K562 (cell line): ENCODE measurements around the gene TMEM132D. TPM values are rescaled to one million over a fixed set of nuclear protein-coding genes. Genes with fewer than 3 reads are reported as not detected.
"Not testable (repeated sequence)": the region's sequence is repeated elsewhere in the genome, so short reads cannot be mapped to it uniquely, and the experiment has no call there.

ENCODE experiments used
- ATAC-seq: fragments of 200-7000 bp; cut with Tn5 transposase; 3 replicates; pipeline ENCODE4 v1.9.1; 2020; ENCODE audit warnings: moderate library complexity
- BruUV-seq: library from RNA; stranded (reverse); fragments of 400-500 nt; replicated peaks from 2 replicates; lab custom pipeline; 2021; lab: Mats Ljungman, UMichigan
- CTCF ChIA-PET: fragments of 300-600 bp; formaldehyde crosslinking; extraction: SDS; loops from one replicate; lab custom pipeline; 2021; ENCODE audit warnings: low intra/inter-chr PET ratio; lab: Yijun Ruan, JAX
- POLR2A ChIA-PET: fragments of 300-600, 350-650 bp; sonication (Branson Sonifier 250); formaldehyde crosslinking; extraction: SDS; loops from one replicate; lab custom pipeline; 2021; ENCODE audit warnings: antibody characterized with exemption, inconsistent platforms; lab: Yijun Ruan, JAX
- DNase-seq, 4 experiments: peaks; one replicate each; pipeline versions ENCODE4 v3.0.0 to v3.0.0-alpha.2; 2011 to 2018; ENCODE audit warnings: low spot score in 3 of 4, mixed read lengths in 3 of 4; ENCODE audit errors: extremely low read depth in 1 of 4
- FAIRE-seq: peaks from 2 replicates; lab custom pipeline; 2011; peaks lifted over from hg19 to GRCh38; lab: Jason Lieb, UNC
- H2AFZ ChIP-seq: 2 replicates; pipeline ENCODE4 v1.6.0; 2011; ENCODE audit warnings: low read depth, low read length, control low read depth, inconsistent platforms
- H3K27ac ChIP-seq: fragments of 200-600 bp; 3 replicates; pipeline ENCODE4 v1.8.0; 2011; ENCODE audit warnings: low read depth, mild to moderate bottlenecking, control low read depth, inconsistent platforms, low read length, moderate library complexity, mixed read lengths; ENCODE audit errors: extremely low read depth
- H3K27me3 ChIP-seq, 2 experiments: fragments of 300-600 bp in 1 of 2; 2 replicates in 1 of 2; 3 replicates in 1 of 2; pipeline versions ENCODE4 v1.6.0 to v1.8.0; 2011; ENCODE audit warnings: inconsistent platforms in 2 of 2, low read length in 2 of 2, mild to moderate bottlenecking in 1 of 2, mixed read lengths in 1 of 2, moderate library complexity in 1 of 2; ENCODE audit not compliant: control insufficient read depth in 2 of 2, insufficient read depth in 2 of 2
- H3K36me3 ChIP-seq: fragments of 300-600 bp; 3 replicates; pipeline ENCODE4 v1.8.0; 2011; ENCODE audit warnings: mild to moderate bottlenecking, low read length, inconsistent platforms; ENCODE audit not compliant: control insufficient read depth, insufficient read depth
- H3K4me1 ChIP-seq, 2 experiments: fragments of 200-600 bp in 1 of 2; replicated peaks in 1 of 2; 2 replicates in 1 of 2; 3 replicates in 1 of 2; pipeline versions ENCODE4 v1.5.1 to v1.8.0; 2011; ENCODE audit warnings: inconsistent platforms in 2 of 2, low read length in 2 of 2, mild to moderate bottlenecking in 1 of 2, mixed read lengths in 1 of 2, moderate library complexity in 1 of 2; ENCODE audit not compliant: control insufficient read depth in 2 of 2, insufficient read depth in 2 of 2
- H3K4me2 ChIP-seq: 2 replicates; pipeline ENCODE4 v1.6.1; 2011; ENCODE audit warnings: low read length, control low read depth, inconsistent platforms, mixed read lengths; ENCODE audit not compliant: insufficient read depth
- H3K4me3 ChIP-seq: fragments of 200-600 bp; sonication (generic), shearing (Covaris generic); 2 replicates; pipeline ENCODE4 v1.5.1; 2016; ENCODE audit warnings: control low read depth, inconsistent platforms
- H3K79me2 ChIP-seq: fragments of 200-600 bp; 3 replicates; pipeline ENCODE4 v1.8.0; 2011; ENCODE audit warnings: low read length, inconsistent platforms; ENCODE audit not compliant: control insufficient read depth, insufficient read depth
- H3K9ac ChIP-seq, 2 experiments: 2 replicates each; pipeline versions ENCODE4 v1.6.0 to v1.6.1; 2011; ENCODE audit warnings: low read depth in 2 of 2, low read length in 2 of 2, control low read depth in 1 of 2, inconsistent platforms in 1 of 2, mild to moderate bottlenecking in 1 of 2, mixed read lengths in 1 of 2; ENCODE audit not compliant: insufficient read depth in 1 of 2
- H3K9me1 ChIP-seq: one replicate; pipeline ENCODE4 v1.6.0; 2011; ENCODE audit warnings: inconsistent platforms, mild to moderate bottlenecking, low read length, moderate library complexity; ENCODE audit not compliant: control insufficient read depth, insufficient read depth
- H3K9me3 ChIP-seq: replicated peaks from 2 replicates; pipeline ENCODE4 v1.5.1; 2011; ENCODE audit warnings: low read depth, low read length, inconsistent platforms; ENCODE audit not compliant: control insufficient read depth, insufficient read depth
- H4K20me1 ChIP-seq: replicated peaks from 2 replicates; pipeline ENCODE4 v1.6.1; 2011; ENCODE audit warnings: low read length, inconsistent platforms, mixed read lengths; ENCODE audit not compliant: control insufficient read depth, insufficient read depth
- CBX3 ChIP-seq, 2 experiments: IDR thresholded peaks; 1 replicate in 1 of 2; 2 replicates in 1 of 2; pipeline ENCODE4 v1.6.1; 2012; ENCODE audit warnings: inconsistent platforms in 2 of 2, low read length in 2 of 2, borderline replicate concordance in 1 of 2, control low read depth in 1 of 2
- CTCF ChIP-seq, 3 experiments: IDR thresholded peaks in 2 of 3; conservative IDR thresholded peaks in 1 of 3; 2 replicates each; pipeline ENCODE4 v1.5.1; 2011 to 2012; ENCODE audit warnings: low read length in 3 of 3, mild to moderate bottlenecking in 3 of 3, control low read depth in 2 of 3, improper control_type of control experiment in 1 of 3, inconsistent platforms in 1 of 3, low read depth in 1 of 3, mixed read lengths in 1 of 3, moderate library complexity in 1 of 3; ENCODE audit not compliant: insufficient read depth in 2 of 3
- NEUROD1 ChIP-seq: fragments of 150-350 bp; IDR thresholded peaks from 2 replicates; pipeline ENCODE4 v1.6.1; 2014; ENCODE audit warnings: borderline replicate concordance, low read length, low read depth; ENCODE audit not compliant: partially characterized antibody
- RBM17 ChIP-seq: fragments of 200-400 bp; formaldehyde crosslinking; IDR thresholded peaks from 2 replicates; pipeline ENCODE4 v1.6.1; 2017; ENCODE audit warnings: low read depth, mild to moderate bottlenecking, low read length, borderline replicate concordance
- ZBED1 ChIP-seq: IDR thresholded peaks from 2 replicates; pipeline ENCODE4 v1.6.1; 2014
- ZNF77 ChIP-seq: fragments of 250-450 bp; sonication (Bioruptor Pico); IDR thresholded peaks from 2 replicates; pipeline ENCODE4 v1.5.0; 2020
- WGBS: fragments of 100-300 bp; shearing (Covaris generic); methylation state at CpG from one replicate; pipeline ENCODE4 v1.1.6; 2016; ENCODE audit warnings: low coverage, mixed read lengths; ENCODE audit not compliant: insufficient coverage; ENCODE audit errors: missing lambda C conversion rate; 5-methylcytosine and 5-hydroxymethylcytosine counted together
- in situ Hi-C: fragments of 300-500 bp; cut with MboI; formaldehyde crosslinking; loops from 4 replicates; pipeline ENCODE4 v1.15.0; 2018; ENCODE audit warnings: inconsistent platforms, mixed read lengths
- intact Hi-C: fragments of 100-400 bp; cut with micrococcal nuclease; formaldehyde crosslinking; loops from 2 replicates; pipeline ENCODE4 v1.14.2; 2022
- polyA plus RNA-seq, 8 experiments: library from polyadenylated mRNA; depleted of rRNA in 4 of 8; stranded (reverse) in 5 of 8; unstranded in 3 of 8; fragments of >200 nt; fragmentation: Nextera tagmentation in 2 of 8; fragmentation: Illumina TruSeq in 1 of 8; extraction: Ambion mirVana in 2 of 8; extraction: Trizol in 1 of 8; gene quantifications; 2 replicates each; pipeline versions ENCODE4 v1.2.1 to v1.2.3, GENCODE V29; 2011 to 2014; ENCODE audit warnings: inconsistent platforms in 1 of 8, missing spikeins in 1 of 8
- total RNA-seq, 7 experiments: library from RNA; depleted of rRNA in 6 of 7; stranded (reverse); fragments of >200 nt in 6 of 7; fragmentation: Illumina TruSeq in 2 of 7; extraction: Trizol in 2 of 7; gene quantifications; 2 replicates each; pipeline versions ENCODE4 v1.2.1 to v1.2.3, GENCODE V29; 2011 to 2021; ENCODE audit warnings: low replicate concordance in 1 of 7

Gene TMEM132D
- total and polyA plus RNA-seq, 9 of the 15 experiments (the other 6 are each of a cell fraction or from before 2014, with no cell fraction given) = not detected

- intact Hi-C loops = no loop called here
- H3K27me3 ChIP-seq = no peaks in the 10 kb centered on the region
- H3K27ac ChIP-seq = no peak overlapping the region
- no peaks in the 10 kb centered on the region for H3K79me2 ChIP-seq
- H3K4me1 ChIP-seq = no peaks in the 10 kb centered on the region
- H3K9me3 ChIP-seq = no peaks in the 10 kb centered on the region
- CTCF ChIA-PET = no interaction called here
- FAIRE-seq (no peak), ATAC-seq (no peak)
- in situ Hi-C loops = no loop called here
- POLR2A ChIA-PET = no interaction called here
- no peak overlapping the region for H2AFZ ChIP-seq
- no peaks in the 10 kb centered on the region for H4K20me1 ChIP-seq
- no peaks in the 10 kb centered on the region for H3K9me1 ChIP-seq
- H3K4me2 ChIP-seq = no peak overlapping the region
- no peak overlapping the region for H3K4me3 ChIP-seq
- no peak overlapping the region for H3K9ac ChIP-seq
- no peak for TF ChIP-seq ZNF77 (CRISPR knock-in tag)
- no peak for TF ChIP-seq RBM17
- no peak for TF ChIP-seq CBX3 (IDR thresholded peaks at IDR 0.05; ENCODE audit: borderline replicate concordance in 1 of 2, low read length in 2 of 2)
- no peak for TF ChIP-seq NEUROD1
- TF ChIP-seq, all 486 proteins: peak for 0
- BruUV-seq = no TSS peak
- DNase-seq = no peak
- no peaks in the 10 kb centered on the region for H3K36me3 ChIP-seq
- WGBS = 0% methylated on average over 3 of the region's 3 CpGs
These were observed 363.6 kb downstream of the TMEM132D start for GRCh38 chr12:129540249-129540648.

- H3K4me2 ChIP-seq, intact Hi-C loops, H3K9ac ChIP-seq, ATAC-seq, H3K36me3 ChIP-seq, H3K27me3 ChIP-seq, BruUV-seq, H4K20me1 ChIP-seq, H3K9me3 ChIP-seq, in situ Hi-C loops, H3K4me3 ChIP-seq: not testable (repeated sequence)
- peak; percentile 86 for FAIRE-seq
- TF ChIP-seq ZBED1 (0 out of 2 replicates have a peak, but pooled peaks have one; percentile 51), CTCF (IDR thresholded peaks at IDR 0.05 in 2 of 3, conservative IDR thresholded peaks at IDR 0.05 in 1 of 3; ENCODE audit: insufficient read depth in 2 of 3, low read depth in 1 of 3, low read length in 3 of 3) (peak; percentile 9 to 37 (median 24); a peak in 1 of 6 replicates)
- TF ChIP-seq, all 486 proteins: peak for 2; not testable (repeated sequence) for 484
- CTCF ChIA-PET, DNase-seq, H2AFZ ChIP-seq, H3K4me1 ChIP-seq, H3K27ac ChIP-seq, H3K79me2 ChIP-seq, POLR2A ChIA-PET, H3K9me1 ChIP-seq: not testable (repeated sequence)
- 8% methylated on average over 15 of the region's 15 CpGs for WGBS
These were observed 365.0 kb downstream of the TMEM132D start for GRCh38 chr12:129538724-129539335.
